ENCODE data around the gene KCNN3.

The KCNN3 gene

GRCh38 chr1:154879038-154879421, 8.9 kb upstream of the KCNN3 start:
- no peak for DNase-seq

- no peak for DNase-seq
Observed at GRCh38 chr1:154878371-154879037, 8.4 kb upstream of the KCNN3 start.

GRCh38 chr1:154877370-154877974, 7.4 kb upstream of the KCNN3 start:
- no peak for DNase-seq

GRCh38 chr1:154876842-154877369, 6.8 kb upstream of the KCNN3 start:
- DNase-seq: no peak

- no peak for DNase-seq
Observed at GRCh38 chr1:154874465-154874864, 4.4 kb upstream of the KCNN3 start.

- DNase-seq: no peak
Observed at GRCh38 chr1:154873321-154873950, 3.4 kb upstream of the KCNN3 start.

- DNase-seq: peak; percentile 23
Observed at GRCh38 chr1:154871374-154871773, 1.3 kb upstream of the KCNN3 start.

- no peak for DNase-seq
Observed at GRCh38 chr1:154870734-154871133, 653 bp upstream of the KCNN3 start.

GRCh38 chr1:154869351-154870114, 548 bp downstream of the KCNN3 start:
- peak; percentile 55 for DNase-seq

GRCh38 chr1:154867841-154868605, 2.1 kb downstream of the KCNN3 start:
- no peak for DNase-seq

- DNase-seq: no peak
Observed at GRCh38 chr1:154867064-154867825, 2.8 kb downstream of the KCNN3 start.

GRCh38 chr1:154866257-154867063, 3.6 kb downstream of the KCNN3 start:
- no peak for DNase-seq

GRCh38 chr1:154865442-154866256, 4.4 kb downstream of the KCNN3 start:
- DNase-seq: no peak

GRCh38 chr1:154864189-154864975, 5.7 kb downstream of the KCNN3 start:
- no peak for DNase-seq

GRCh38 chr1:154863315-154864174, 6.5 kb downstream of the KCNN3 start:
- DNase-seq: no peak

- no peak for DNase-seq
Observed at GRCh38 chr1:154862907-154863306, 7.2 kb downstream of the KCNN3 start.

GRCh38 chr1:154861607-154862094, 8.4 kb downstream of the KCNN3 start:
- DNase-seq: no peak

Data from NCI-H2029 treated with DMSO at 0.1 percent for 48 hours (cell line).